OCI-LY1 (cell line): ENCODE data around the gene RPS19BP1.

Source experiments
- CTCF ChIP-seq: fragments of 200-600 bp; sonication (generic), shearing (Covaris generic); IDR thresholded peaks from 2 replicates; pipeline ENCODE4 v1.5.1; 2017; ENCODE audit warnings: mild to moderate bottlenecking, antibody characterized with exemption, low read length, moderate library complexity, mixed read lengths
- EZH2 ChIP-seq: fragments of 200-600 bp; sonication (generic), shearing (Covaris generic); IDR thresholded peaks from 2 replicates; pipeline ENCODE4 v1.8.0; 2017; ENCODE audit warnings: borderline replicate concordance, mixed run types, mild to moderate bottlenecking, antibody characterized with exemption, low read length, moderate library complexity, mixed read lengths

GRCh38 chr22:39559456-39560105, 27.0 kb upstream of the RPS19BP1 start:
- TF ChIP-seq CTCF, result peak; percentile 58
- no peak for TF ChIP-seq EZH2
